Naive thymus-derived CD8-positive, alpha-beta T cell (primary cell): Measurements from ENCODE around the gene SIN3B. TPM values are rescaled to one million over a fixed set of nuclear protein-coding genes. Genes with fewer than 3 reads are reported as not detected.

Experiments used
- ATAC-seq, 2 donors: fragments of 150-1000 bp; cut with Tn5 transposase in 1 of 2; sonication (Bioruptor Pico), chemical (Tn5 transposase) in 1 of 2; 1 replicate in 1 of 2; 2 replicates in 1 of 2; pipeline ENCODE4 v1.10.0; 2021; ENCODE audit warnings: mild to moderate bottlenecking in 2 of 2, moderate library complexity in 2 of 2
- POLR2A ChIA-PET: fragments of 350-600 bp; sonication (Branson Sonifier 250); formaldehyde crosslinking; loops from one replicate; lab custom pipeline; 2021; ENCODE audit warnings: antibody characterized with exemption; lab: Charles Lee
- DNase-seq, 10 donors: peaks; one replicate each; pipeline versions ENCODE4 v3.0.0 to v3.0.0-alpha.2; 2020 to 2022
- H3K27ac Mint-ChIP-seq, 10 donors: one replicate each; pipeline ENCODE4 v1.8.0; 2020 to 2022; ENCODE audit warnings: mild to moderate bottlenecking in 10 of 10, mixed read lengths in 10 of 10, moderate library complexity in 4 of 10, inconsistent platforms in 1 of 10
- H3K27me3 Mint-ChIP-seq, 5 donors: one replicate each; pipeline ENCODE4 v1.8.0; 2021 to 2022; ENCODE audit warnings: mixed read lengths in 5 of 5
- H3K36me3 Mint-ChIP-seq, 3 donors: one replicate each; pipeline ENCODE4 v1.8.0; 2020 to 2022; ENCODE audit warnings: mixed read lengths in 3 of 3, mild to moderate bottlenecking in 2 of 3, inconsistent platforms in 1 of 3
- H3K4me1 Mint-ChIP-seq, 4 donors: one replicate each; pipeline ENCODE4 v1.8.0; 2021 to 2022; ENCODE audit warnings: mixed read lengths in 4 of 4
- H3K4me3 Mint-ChIP-seq, 10 donors: one replicate each; pipeline ENCODE4 v1.8.0; 2020 to 2022; ENCODE audit warnings: mild to moderate bottlenecking in 10 of 10, mixed read lengths in 10 of 10, moderate library complexity in 6 of 10, inconsistent platforms in 1 of 10
- H3K9me3 Mint-ChIP-seq, 9 donors: one replicate each; pipeline ENCODE4 v1.8.0; 2020 to 2022; ENCODE audit warnings: mixed read lengths in 9 of 9, mild to moderate bottlenecking in 3 of 9, inconsistent platforms in 1 of 9, moderate library complexity in 1 of 9
- polyA plus RNA-seq, 3 donors: library from polyadenylated mRNA; unstranded; fragments of 300-500 nt; fragmentation: Illumina TruSeq; gene quantifications; one replicate each; pipeline ENCODE4 v1.2.3, GENCODE V29; 2021
- total RNA-seq, 8 experiments: library from RNA in 2 of 8; stranded (reverse) in 2 of 8; gene quantifications; one replicate each; pipeline ENCODE4 v1.2.3 and lab custom pipeline; 2021 to 2026

Gene SIN3B
- total and polyA plus RNA-seq, 5 experiments from 2014 or later = 2.2 to 104 (median 5.2) TPM

DNA sequence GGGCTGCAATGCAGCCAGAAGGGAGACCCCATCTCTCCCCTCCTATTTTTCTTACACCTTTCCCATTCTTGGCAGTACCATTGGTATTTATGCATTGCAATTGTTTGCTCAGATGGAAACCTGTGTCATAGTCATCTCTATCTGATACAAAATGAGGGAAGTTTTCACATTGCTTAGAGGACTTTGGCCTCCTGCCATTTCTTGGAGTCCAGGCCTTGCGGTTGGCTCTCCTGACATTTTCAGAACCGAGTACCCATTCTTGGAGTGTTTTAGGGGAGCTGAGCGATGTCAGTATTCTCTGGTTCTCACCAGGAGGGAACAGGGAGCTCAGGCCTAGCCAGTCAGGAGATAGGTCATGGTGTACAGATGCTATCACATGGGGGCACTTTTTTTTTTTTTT lies 1.5 kb downstream of the SIN3B start:
- Mint-ChIP-seq H3K27me3 (peaks cover 4 to 13% (median 7%) of the 10 kb centered on the region in 5 donors), H3K4me1 (peaks cover 9 to 43% (median 28%) of the 10 kb centered on the region in 4 donors)
- POLR2A ChIA-PET = interaction anchor here (0.7 kb wide), 1 partner anchor 68 kb away, joined by 5 read pairs; no protein-coding TSS in a partner anchor

DNA sequence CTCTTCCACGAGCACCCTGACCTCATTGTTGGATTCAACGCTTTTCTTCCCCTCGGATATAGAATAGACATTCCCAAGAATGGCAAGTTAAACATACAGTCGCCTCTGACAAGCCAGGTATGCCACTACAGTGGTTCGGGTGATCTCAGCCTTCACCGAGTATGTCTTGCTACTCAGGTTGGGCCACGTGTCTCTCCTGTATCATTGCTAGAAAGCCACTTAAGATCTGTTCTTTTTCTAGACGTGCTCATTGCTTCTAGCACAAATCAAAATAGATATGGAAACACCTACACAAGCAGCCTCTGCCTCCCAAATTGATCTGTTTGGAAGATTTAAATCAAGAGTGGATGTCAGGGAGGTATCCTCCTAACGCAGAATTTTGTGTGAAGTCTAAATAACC lies 2.3 kb downstream of the SIN3B start:
- POLR2A ChIA-PET = interaction anchor here (0.7 kb wide), 1 partner anchor 67 kb away, joined by 5 read pairs; no protein-coding TSS in a partner anchor
- peak overlapping the region in 7 of 10 donors; percentile 22 to 85 (median 42) for H3K4me3 Mint-ChIP-seq
- H3K4me1 Mint-ChIP-seq = peaks cover 8 to 46% (median 27%) of the 10 kb centered on the region in 4 donors
- DNase-seq (peak in 1 of 10 donors; percentile 13), ATAC-seq (no peak)
- peaks cover 0 to 51% (median 9%) of the 10 kb centered on the region in 3 donors for H3K36me3 Mint-ChIP-seq
- H3K9me3 Mint-ChIP-seq = no peaks in the 10 kb centered on the region
- H3K27me3 Mint-ChIP-seq = peaks cover 0 to 9% (median 3%) of the 10 kb centered on the region in 5 donors
- H3K27ac Mint-ChIP-seq = peak overlapping the region in 5 of 10 donors; percentile 1 to 73 (median 35)

More for the DNA sequence above, 1.5 kb downstream of the SIN3B start:
- Mint-ChIP-seq H3K36me3 (peaks cover 0 to 44% (median 9%) of the 10 kb centered on the region in 3 donors), H3K9me3 (no peaks in the 10 kb centered on the region), H3K4me3 (peak overlapping the region; percentile 76 to 91 (median 84)), H3K27ac (peak overlapping the region; percentile 47 to 93 (median 88))
- ATAC-seq = no peak
- no peak for DNase-seq

DNA sequence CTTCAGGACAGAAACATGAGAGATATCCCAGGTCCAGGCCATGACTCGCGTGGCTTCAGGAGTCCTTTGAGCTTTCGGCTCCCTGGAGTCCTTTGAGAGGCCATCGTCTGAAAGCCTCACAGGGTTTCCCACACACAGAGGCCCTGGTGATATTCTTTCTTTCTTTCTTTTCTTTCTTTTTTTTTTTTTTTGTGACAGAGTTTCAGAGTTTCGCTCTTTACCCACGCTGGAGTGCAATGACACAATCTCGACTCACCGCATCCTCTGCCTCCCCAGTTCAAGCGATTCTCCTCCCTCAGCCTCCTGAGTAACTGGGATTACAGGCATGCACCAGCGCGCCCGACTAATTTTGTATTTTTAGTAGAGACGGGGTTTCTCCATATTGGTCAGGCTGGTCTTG lies 5.5 kb downstream of the SIN3B start:
- H3K4me1 Mint-ChIP-seq = peaks cover 15 to 37% (median 32%) of the 10 kb centered on the region in 4 donors
- ATAC-seq (no peak), DNase-seq (peak in 1 of 10 donors; percentile 38)
- H3K36me3 Mint-ChIP-seq = peaks cover 0 to 79% (median 12%) of the 10 kb centered on the region in 3 donors
- H3K27me3 Mint-ChIP-seq = no peaks in the 10 kb centered on the region
- POLR2A ChIA-PET = no interaction called here
- H3K27ac Mint-ChIP-seq = no peak overlapping the region
- H3K9me3 Mint-ChIP-seq = no peaks in the 10 kb centered on the region
- no peak overlapping the region for H3K4me3 Mint-ChIP-seq

DNA sequence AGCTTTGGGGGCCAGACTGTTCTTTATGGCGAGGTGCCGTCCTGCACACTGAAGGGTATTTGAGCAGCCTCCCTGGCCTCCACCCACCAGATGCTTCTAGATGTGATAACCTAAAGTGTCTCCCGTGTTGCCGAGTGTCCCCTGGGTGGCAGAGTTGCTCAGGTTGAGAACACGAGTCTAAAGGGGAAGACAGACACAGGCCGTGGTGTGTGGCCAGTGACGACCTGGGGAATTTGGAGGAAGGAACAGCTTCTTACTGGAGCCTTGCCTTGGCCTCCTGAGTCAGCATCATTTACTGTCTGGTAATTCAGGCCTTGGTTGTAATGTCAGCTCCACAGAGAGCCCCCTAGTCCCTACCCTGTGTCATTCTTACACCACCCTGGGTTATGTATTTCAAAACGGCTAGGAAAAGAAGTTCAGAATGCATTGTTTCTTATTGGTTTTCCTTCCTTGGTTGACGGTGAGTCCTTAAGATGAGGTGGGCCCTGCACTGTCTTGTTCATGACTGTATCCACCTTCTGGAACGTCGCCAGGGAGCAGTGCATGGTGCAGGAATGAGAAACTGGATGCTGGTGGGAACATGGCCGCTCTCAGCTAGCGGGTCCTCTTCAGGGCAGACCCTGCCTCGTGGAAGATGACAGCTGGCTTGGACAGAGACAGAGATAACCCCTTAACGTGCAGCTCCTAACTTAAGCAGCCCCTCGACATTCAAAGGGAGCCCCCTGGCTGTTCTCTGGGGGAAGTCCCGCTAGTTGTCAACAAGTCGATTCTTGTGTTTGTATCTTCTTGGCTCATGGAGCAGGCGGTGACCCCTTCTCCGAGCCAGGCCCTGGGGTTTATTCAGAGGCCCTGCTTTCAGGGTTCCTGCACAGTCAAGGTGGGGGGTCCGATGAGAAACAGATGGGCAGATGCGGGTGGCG lies 7.2 kb downstream of the SIN3B start:
- Mint-ChIP-seq H3K9me3 (no peaks in the 10 kb centered on the region), H3K4me1 (peaks cover 12 to 24% (median 21%) of the 10 kb centered on the region in 4 donors), H3K27me3 (no peaks in the 10 kb centered on the region), H3K4me3 (no peak overlapping the region), H3K27ac (peak overlapping the region in 3 of 10 donors; percentile 11 to 80 (median 74)), H3K36me3 (peaks cover 0 to 82% (median 11%) of the 10 kb centered on the region in 3 donors)
- no peak for ATAC-seq
- POLR2A ChIA-PET = no interaction called here
- peak in 1 of 10 donors; percentile 52 for DNase-seq

DNA sequence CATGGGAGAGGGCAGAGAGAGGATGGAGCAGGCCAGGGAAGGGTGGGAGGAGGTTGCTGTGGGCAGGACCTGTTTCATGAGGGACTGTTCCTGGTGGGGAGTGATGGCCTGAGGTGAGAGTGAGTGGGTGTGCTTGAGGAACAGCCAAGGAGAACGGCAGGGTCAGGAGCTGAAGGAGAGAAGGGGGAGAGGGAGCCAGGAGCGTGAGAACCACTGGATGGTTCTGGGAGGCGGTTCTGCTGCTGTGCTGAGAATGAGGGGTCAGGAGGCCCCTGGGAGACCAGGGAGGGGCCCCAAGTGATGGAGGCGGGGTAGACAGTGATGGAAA lies 7.8 kb downstream of the SIN3B start:
- ATAC-seq (no peak), DNase-seq (no peak)
- Mint-ChIP-seq H3K27ac (peak overlapping the region in 4 of 10 donors; percentile 66 to 80 (median 73)), H3K4me3 (no peak overlapping the region), H3K4me1 (peaks cover 10 to 19% (median 16%) of the 10 kb centered on the region in 4 donors), H3K36me3 (peaks cover 0 to 82% (median 12%) of the 10 kb centered on the region in 3 donors), H3K27me3 (no peaks in the 10 kb centered on the region), H3K9me3 (no peaks in the 10 kb centered on the region)
- POLR2A ChIA-PET = no interaction called here

DNA sequence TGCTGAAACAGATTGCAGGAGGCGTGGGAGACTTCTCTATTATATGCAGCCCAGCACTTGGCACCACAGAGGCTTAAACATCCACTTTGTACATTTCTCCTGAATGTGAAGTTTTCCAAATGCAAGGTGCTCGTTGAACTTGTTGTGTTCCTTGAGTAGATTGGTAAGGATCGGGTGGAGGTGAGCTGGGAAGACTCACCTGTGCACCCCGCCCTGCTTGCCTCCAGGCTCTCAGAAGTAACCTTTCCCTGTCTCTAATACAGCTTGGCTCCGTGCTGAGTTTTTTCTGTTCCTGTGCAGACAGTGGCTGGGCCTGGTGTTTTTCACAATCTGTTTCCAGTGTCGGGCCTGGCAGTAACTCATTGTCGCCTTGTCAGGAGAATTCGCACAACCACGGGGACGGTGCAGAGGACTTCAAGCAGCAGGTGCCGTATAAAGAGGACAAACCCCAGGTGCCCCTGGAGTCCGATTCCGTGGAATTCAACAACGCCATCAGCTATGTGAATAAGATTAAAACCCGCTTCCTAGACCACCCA lies 12.3 kb downstream of the SIN3B start:
- DNase-seq (peak in 1 of 10 donors; percentile 14), ATAC-seq (no peak)
- H3K27me3 Mint-ChIP-seq = no peaks in the 10 kb centered on the region
- no peaks in the 10 kb centered on the region for H3K9me3 Mint-ChIP-seq
- no peak overlapping the region for H3K27ac Mint-ChIP-seq
- no peak overlapping the region for H3K4me3 Mint-ChIP-seq
- H3K4me1 Mint-ChIP-seq = peaks cover 2 to 16% (median 13%) of the 10 kb centered on the region in 4 donors
- peaks cover 0 to 85% (median 23%) of the 10 kb centered on the region in 3 donors for H3K36me3 Mint-ChIP-seq
- POLR2A ChIA-PET = no interaction called here

DNA sequence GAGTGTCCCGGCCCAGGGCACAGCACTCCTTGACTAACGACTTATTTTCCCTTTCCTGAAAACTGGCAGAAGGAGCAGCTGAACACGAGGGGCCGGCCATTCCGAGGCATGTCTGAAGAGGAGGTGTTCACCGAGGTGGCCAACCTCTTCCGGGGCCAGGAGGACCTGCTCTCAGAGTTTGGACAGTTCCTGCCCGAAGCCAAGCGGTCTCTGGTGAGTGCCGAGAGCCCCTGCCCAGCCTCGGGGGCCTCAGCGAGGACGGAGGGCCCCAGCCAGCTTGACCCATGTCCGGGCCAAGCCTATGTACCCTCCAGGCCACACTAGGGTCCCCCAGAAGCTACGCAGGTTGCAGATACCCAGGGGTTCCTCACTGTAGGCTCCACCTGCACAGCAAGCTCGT lies 17.7 kb downstream of the SIN3B start:
- Mint-ChIP-seq H3K4me1 (peaks cover 0 to 5% (median under 1%) of the 10 kb centered on the region in 4 donors), H3K4me3 (no peak overlapping the region), H3K27me3 (no peaks in the 10 kb centered on the region), H3K9me3 (no peaks in the 10 kb centered on the region), H3K27ac (no peak overlapping the region), H3K36me3 (peaks cover 0 to 95% (median 26%) of the 10 kb centered on the region in 3 donors)
- ATAC-seq (no peak), DNase-seq (no peak)
- POLR2A ChIA-PET = no interaction called here

DNA sequence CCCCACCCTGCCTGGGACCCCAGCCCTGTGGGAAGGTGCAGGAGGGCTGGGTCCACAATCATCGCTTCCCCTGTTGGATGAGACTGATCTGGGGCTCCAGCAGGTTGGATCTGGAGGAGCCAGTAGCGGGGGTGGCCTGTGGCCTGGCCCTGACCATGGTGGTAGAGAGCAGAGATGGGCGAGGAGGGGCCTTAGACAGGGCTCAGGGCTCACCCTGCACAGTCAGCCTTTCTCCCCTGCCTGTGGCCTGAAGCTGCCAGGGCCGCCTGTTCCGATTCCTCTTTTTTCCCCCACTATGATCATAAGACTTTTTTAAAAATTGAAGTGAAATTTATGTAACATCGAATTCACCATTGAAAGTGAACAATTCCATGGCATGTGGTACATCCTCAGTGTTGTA lies 18.2 kb downstream of the SIN3B start:
- ATAC-seq = no peak
- Mint-ChIP-seq H3K4me1 (peaks cover 0 to 5% (median under 1%) of the 10 kb centered on the region in 4 donors), H3K9me3 (no peaks in the 10 kb centered on the region), H3K27me3 (no peaks in the 10 kb centered on the region), H3K4me3 (no peak overlapping the region), H3K36me3 (peaks cover 0 to 95% (median 23%) of the 10 kb centered on the region in 3 donors), H3K27ac (no peak overlapping the region)
- no peak for DNase-seq
- POLR2A ChIA-PET = no interaction called here

DNA sequence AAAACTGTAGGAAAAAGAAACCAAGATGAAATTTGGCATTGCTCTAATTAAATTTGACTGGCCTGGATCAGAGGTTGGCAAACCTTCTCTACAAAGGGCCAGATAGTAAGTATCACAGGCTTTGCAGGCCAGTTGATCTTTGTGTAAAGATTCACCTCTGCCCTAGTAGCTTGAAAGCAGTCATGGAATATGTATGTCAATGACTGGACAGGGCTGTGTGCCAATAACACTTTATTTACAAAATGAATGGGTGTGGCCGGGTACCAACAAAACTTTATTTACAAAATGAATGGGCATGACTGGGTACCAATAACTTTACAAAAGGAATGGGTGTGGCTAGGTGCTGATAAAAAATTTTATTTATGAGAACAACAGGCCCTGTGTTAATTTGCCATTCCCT lies 20.0 kb downstream of the SIN3B start:
- Mint-ChIP-seq H3K36me3 (peaks cover 0 to 93% (median 21%) of the 10 kb centered on the region in 3 donors), H3K4me1 (peaks cover 0 to 1% (median 0%) of the 10 kb centered on the region in 4 donors), H3K9me3 (no peaks in the 10 kb centered on the region), H3K27ac (peak overlapping the region in 1 of 10 donors; percentile 18), H3K4me3 (no peak overlapping the region), H3K27me3 (no peaks in the 10 kb centered on the region)
- no peak for DNase-seq
- no peak for ATAC-seq
- POLR2A ChIA-PET = no interaction called here

DNA sequence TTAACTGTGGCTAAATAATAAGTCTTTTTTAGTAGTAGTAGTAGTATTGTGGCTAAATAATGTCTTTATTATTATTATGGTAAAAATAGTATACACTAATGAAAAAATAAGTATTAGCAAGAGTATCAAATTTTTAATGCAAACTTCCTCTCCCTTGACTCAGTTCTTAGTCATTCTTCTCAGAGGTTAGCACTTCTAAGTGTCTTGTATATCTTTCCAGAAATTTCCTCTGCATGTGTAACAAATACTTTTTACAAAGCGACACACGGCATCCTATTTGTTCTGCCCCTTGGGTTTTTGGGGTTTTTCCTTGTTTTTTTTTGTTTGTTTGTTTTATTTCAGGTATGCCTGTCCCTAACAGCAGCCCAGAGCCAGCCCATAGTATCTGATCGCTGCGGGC lies 20.9 kb downstream of the SIN3B start:
- H3K9me3 Mint-ChIP-seq = no peaks in the 10 kb centered on the region
- POLR2A ChIA-PET = no interaction called here
- peak overlapping the region in 1 of 10 donors; percentile 52 for H3K27ac Mint-ChIP-seq
- H3K4me3 Mint-ChIP-seq = no peak overlapping the region
- ATAC-seq (no peak), DNase-seq (no peak)
- H3K4me1 Mint-ChIP-seq = no peaks in the 10 kb centered on the region
- H3K27me3 Mint-ChIP-seq = no peaks in the 10 kb centered on the region
- H3K36me3 Mint-ChIP-seq = peaks cover 0 to 93% (median 23%) of the 10 kb centered on the region in 3 donors

DNA sequence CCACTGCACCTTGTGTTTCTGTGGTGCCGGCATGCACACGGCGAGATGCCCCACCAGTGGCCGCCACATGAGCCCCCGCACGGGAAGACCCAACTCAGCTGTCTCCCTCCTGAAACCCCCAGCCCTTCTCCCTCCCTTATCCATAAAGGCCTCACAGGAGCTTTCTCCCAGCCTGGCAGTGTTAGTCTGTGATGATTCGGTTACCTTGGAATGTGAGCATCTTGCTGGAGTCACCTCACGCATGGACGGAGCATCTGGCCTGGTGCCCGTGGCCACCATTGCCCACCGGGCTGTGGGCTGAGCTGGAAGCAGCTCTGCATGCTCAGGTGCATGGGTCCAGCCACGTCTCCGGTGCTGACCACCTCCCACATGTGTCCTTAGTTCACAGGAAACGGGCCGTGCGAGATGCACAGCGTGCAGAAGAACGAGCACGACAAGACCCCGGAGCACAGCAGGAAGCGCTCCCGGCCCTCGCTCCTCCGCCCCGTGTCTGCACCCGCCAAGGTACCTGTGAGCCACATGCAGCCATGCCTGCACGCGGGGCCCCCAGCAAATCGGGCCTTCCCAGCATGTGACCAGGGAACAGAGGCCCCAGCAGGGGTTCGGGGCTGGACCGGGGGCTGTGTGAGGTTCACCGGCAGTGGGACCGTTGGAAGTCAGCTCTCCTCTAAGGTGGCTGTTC lies 22.0 kb downstream of the SIN3B start:
- Mint-ChIP-seq H3K9me3 (no peaks in the 10 kb centered on the region), H3K27ac (no peak overlapping the region)
- POLR2A ChIA-PET = no interaction called here

DNA sequence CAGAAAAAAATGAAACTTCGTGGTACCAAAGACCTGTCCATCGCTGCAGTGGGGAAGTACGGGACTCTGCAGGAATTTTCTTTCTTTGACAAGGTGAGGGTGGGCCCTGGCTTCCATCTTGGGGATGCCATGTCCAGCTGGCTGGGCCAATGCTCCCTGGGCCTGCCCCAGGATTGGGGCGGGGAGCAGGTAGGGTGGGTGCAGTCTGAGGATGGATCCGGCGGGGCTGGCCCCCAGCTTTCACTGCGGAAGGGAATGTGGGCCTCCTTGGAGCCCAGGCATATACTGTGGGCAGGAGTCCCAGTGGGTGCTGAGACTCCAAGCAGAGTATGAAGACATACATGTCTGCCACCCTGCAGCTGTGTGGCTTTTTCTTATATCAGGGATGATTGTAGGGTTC lies 23.9 kb downstream of the SIN3B start:
- no peak for ATAC-seq
- Mint-ChIP-seq H3K4me1 (no peaks in the 10 kb centered on the region), H3K4me3 (no peak overlapping the region), H3K27me3 (no peaks in the 10 kb centered on the region), H3K9me3 (no peaks in the 10 kb centered on the region), H3K36me3 (peaks cover 0 to 83% (median 14%) of the 10 kb centered on the region in 3 donors), H3K27ac (no peak overlapping the region)
- POLR2A ChIA-PET = interaction anchor here (0.5 kb wide), 1 partner anchor 310 kb away, joined by 7 read pairs; no protein-coding TSS in a partner anchor
- DNase-seq = no peak

More for the DNA sequence above, 22.0 kb downstream of the SIN3B start:
- DNase-seq (no peak), ATAC-seq (no peak)
- Mint-ChIP-seq H3K36me3 (peaks cover 0 to 91% (median 20%) of the 10 kb centered on the region in 3 donors), H3K27me3 (no peaks in the 10 kb centered on the region), H3K4me3 (no peak overlapping the region), H3K4me1 (no peaks in the 10 kb centered on the region)
